ENCODE results near the gene SRXN1. TPM values are rescaled to one million over a fixed set of nuclear protein-coding genes. Genes with fewer than 3 reads are reported as not detected.

Gene SRXN1
- total and polyA plus RNA-seq, 9 of the 15 experiments (the other 6 are each of a cell fraction or from before 2014, with no cell fraction given): 6.8 to 36.4 (median 21.6) TPM

- no peak for TF ChIP-seq HBP1 (CRISPR knock-in tag; IDR thresholded peaks at IDR 0.05)
- 0 out of 2 replicates have a peak, but pooled peaks have one; percentile 58 for TF ChIP-seq ADNP (tag; IDR thresholded peaks at IDR 0.05)
- no peak for TF ChIP-seq TCF15 (CRISPR knock-in tag; IDR thresholded peaks at IDR 0.05)
- TF ChIP-seq NCOA6 (IDR thresholded peaks at IDR 0.05): no peak
- TF ChIP-seq SMC3 (conservative IDR thresholded peaks at IDR 0.05; ENCODE audit: insufficient read depth, low read depth, low read length): peak; percentile 46
- TF ChIP-seq RBM25 (IDR thresholded peaks at IDR 0.05; ENCODE audit: low read depth, low read length, severe bottlenecking): peak; percentile 59
- TF ChIP-seq ZBTB11 (CRISPR knock-in tag; IDR thresholded peaks at IDR 0.05): 0 out of 6 replicates have a peak, but pooled peaks of 1 of the 3 experiments have one; percentile 20
- TF ChIP-seq SMAD4 (CRISPR knock-in tag; conservative IDR thresholded peaks at IDR 0.05): 0 out of 2 replicates have a peak, but pooled peaks have one; percentile 18
- no peak for TF ChIP-seq XRCC3 (IDR thresholded peaks at IDR 0.05)
- TF ChIP-seq HDAC2 (IDR thresholded peaks at IDR 0.05): 0 out of 2 replicates have a peak, but pooled peaks have one; percentile 24
- no peak for TF ChIP-seq ZFX (CRISPR knock-in tag; IDR thresholded peaks at IDR 0.05)
- TF ChIP-seq CEBPG (CRISPR knock-in tag; IDR thresholded peaks at IDR 0.05): peak; percentile 90
- no peak for TF ChIP-seq CEBPG (tag; conservative IDR thresholded peaks at IDR 0.05 in 1 of 2, IDR thresholded peaks at IDR 0.05 in 1 of 2)
- no peak for TF ChIP-seq ELF2 (CRISPR knock-in tag; IDR thresholded peaks at IDR 0.05)
- no peak for TF ChIP-seq KDM5B (IDR thresholded peaks at IDR 0.05; ENCODE audit: insufficient replicate concordance, low read depth, low read length)
- peak; percentile 83 for TF ChIP-seq CEBPB (tag; IDR thresholded peaks at IDR 0.05)
- TF ChIP-seq MED1 (CRISPR knock-in tag; IDR thresholded peaks at IDR 0.05; ENCODE audit: borderline replicate concordance): no peak
- TF ChIP-seq FOXA3 (CRISPR knock-in tag; conservative IDR thresholded peaks at IDR 0.05 in 1 of 2, IDR thresholded peaks at IDR 0.05 in 1 of 2): peak; percentile 38 to 58; a peak in 2 of 4 replicates
- TF ChIP-seq, protein P1, sequence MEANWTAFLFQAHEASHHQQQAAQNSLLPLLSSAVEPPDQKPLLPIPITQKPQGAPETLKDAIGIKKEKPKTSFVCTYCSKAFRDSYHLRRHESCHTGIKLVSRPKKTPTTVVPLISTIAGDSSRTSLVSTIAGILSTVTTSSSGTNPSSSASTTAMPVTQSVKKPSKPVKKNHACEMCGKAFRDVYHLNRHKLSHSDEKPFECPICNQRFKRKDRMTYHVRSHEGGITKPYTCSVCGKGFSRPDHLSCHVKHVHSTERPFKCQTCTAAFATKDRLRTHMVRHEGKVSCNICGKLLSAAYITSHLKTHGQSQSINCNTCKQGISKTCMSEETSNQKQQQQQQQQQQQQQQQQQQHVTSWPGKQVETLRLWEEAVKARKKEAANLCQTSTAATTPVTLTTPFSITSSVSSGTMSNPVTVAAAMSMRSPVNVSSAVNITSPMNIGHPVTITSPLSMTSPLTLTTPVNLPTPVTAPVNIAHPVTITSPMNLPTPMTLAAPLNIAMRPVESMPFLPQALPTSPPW (CRISPR knock-in tag; IDR thresholded peaks at IDR 0.05): peak; percentile 38; the same call in 1 of the 2 replicates
Observed at GRCh38 chr20:667351-668034, 14.5 kb upstream of the SRXN1 start (continued).

Data from K562 (cell line).